ENCODE results near the gene C4A.
"Not testable (repeated sequence)": the region's sequence is repeated elsewhere in the genome, so short reads cannot be mapped to it uniquely, and the experiment has no call there.

DNA sequence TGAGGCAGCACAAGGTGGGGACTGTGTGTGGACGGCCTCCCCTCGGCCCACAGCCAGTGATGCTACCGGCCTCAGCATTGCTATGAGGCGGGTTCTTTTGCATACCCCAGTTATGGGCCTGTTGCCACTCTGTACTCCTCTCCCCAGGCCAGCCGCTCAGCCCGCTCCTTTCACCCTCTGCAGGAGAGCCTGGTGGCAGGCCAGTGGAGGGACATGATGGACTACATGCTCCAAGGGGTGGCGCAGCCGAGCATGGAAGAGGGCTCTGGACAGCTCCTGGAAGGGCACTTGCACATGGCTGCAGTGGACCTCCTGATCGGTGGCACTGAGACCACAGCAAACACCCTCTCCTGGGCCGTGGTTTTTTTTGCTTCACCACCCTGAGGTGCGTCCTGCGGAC, 25.2 kb downstream of the C4A start:
- not testable (repeated sequence) for TF ChIP-seq CTCF (optimal IDR thresholded peaks at IDR 0.05 in 1 of 3, IDR thresholded peaks at IDR 0.05 in 1 of 3, conservative IDR thresholded peaks at IDR 0.05 in 1 of 3; ENCODE audit: extremely low read depth in 1 of 3, insufficient read depth in 2 of 3, low read length in 3 of 3); EZH2 (IDR thresholded peaks at IDR 0.05; ENCODE audit: low read length)
